Activated naive CD8-positive, alpha-beta T cell (primary cell): ENCODE measurements around the gene BAHD1.
A peak's percentile ranks its signal among the peaks of the same experiment; 100 is the strongest.
"Not testable (repeated sequence)": the region's sequence is repeated elsewhere in the genome, so short reads cannot be mapped to it uniquely, and the experiment has no call there.

Experiments used
- H3K27ac Mint-ChIP-seq: one replicate; pipeline ENCODE4 v1.8.0; 2021; ENCODE audit warnings: mixed read lengths
- H3K27me3 Mint-ChIP-seq: one replicate; pipeline ENCODE4 v1.8.0; 2021; ENCODE audit warnings: mixed read lengths
- H3K36me3 Mint-ChIP-seq: one replicate; pipeline ENCODE4 v1.8.0; 2021; ENCODE audit warnings: mixed read lengths
- H3K4me1 Mint-ChIP-seq: one replicate; pipeline ENCODE4 v1.8.0; 2021; ENCODE audit warnings: low read depth, mixed read lengths
- H3K4me3 Mint-ChIP-seq: one replicate; pipeline ENCODE4 v1.8.0; 2021; ENCODE audit warnings: mild to moderate bottlenecking, mixed read lengths
- H3K9me3 Mint-ChIP-seq: one replicate; pipeline ENCODE4 v1.8.0; 2021; ENCODE audit warnings: low read depth, mixed read lengths

Gene BAHD1

GRCh38 chr15:40449275-40449674 is 8.5 kb downstream of the BAHD1 start:
- peak overlapping the region; percentile 7 for H3K27ac Mint-ChIP-seq
- H3K27me3 Mint-ChIP-seq, result no peaks in the 10 kb centered on the region
- H3K9me3 Mint-ChIP-seq, result no peaks in the 10 kb centered on the region
- no peaks in the 10 kb centered on the region for H3K36me3 Mint-ChIP-seq
- H3K4me1 Mint-ChIP-seq, result peaks cover 69% of the 10 kb centered on the region
- H3K4me3 Mint-ChIP-seq, result peak overlapping the region; percentile 34

GRCh38 chr15:40450047-40450446 is 9.3 kb downstream of the BAHD1 start:
- H3K36me3 Mint-ChIP-seq, result no peaks in the 10 kb centered on the region
- H3K4me1 Mint-ChIP-seq, result peaks cover 69% of the 10 kb centered on the region
- H3K27ac Mint-ChIP-seq, result peak overlapping the region; percentile 70
- H3K27me3 Mint-ChIP-seq, result no peaks in the 10 kb centered on the region
- no peak overlapping the region for H3K4me3 Mint-ChIP-seq
- no peaks in the 10 kb centered on the region for H3K9me3 Mint-ChIP-seq

- no peaks in the 10 kb centered on the region for H3K9me3 Mint-ChIP-seq
- peak overlapping the region; percentile 87 for H3K27ac Mint-ChIP-seq
- H3K36me3 Mint-ChIP-seq, result no peaks in the 10 kb centered on the region
- H3K4me1 Mint-ChIP-seq, result peaks cover 76% of the 10 kb centered on the region
- H3K27me3 Mint-ChIP-seq, result no peaks in the 10 kb centered on the region
- H3K4me3 Mint-ChIP-seq, result peak overlapping the region; percentile 70
Measured at GRCh38 chr15:40451527-40452158, 10.9 kb downstream of the BAHD1 start.

- peak overlapping the region; percentile 70 for H3K4me3 Mint-ChIP-seq
- H3K27me3 Mint-ChIP-seq, result no peaks in the 10 kb centered on the region
- H3K4me1 Mint-ChIP-seq, result peaks cover 84% of the 10 kb centered on the region
- no peaks in the 10 kb centered on the region for H3K36me3 Mint-ChIP-seq
- H3K27ac Mint-ChIP-seq, result peak overlapping the region; percentile 87
- H3K9me3 Mint-ChIP-seq, result no peaks in the 10 kb centered on the region
Measured at GRCh38 chr15:40452296-40453090, 11.7 kb downstream of the BAHD1 start.

- not testable (repeated sequence) for H3K27me3 Mint-ChIP-seq, H3K36me3 Mint-ChIP-seq, H3K9me3 Mint-ChIP-seq
- Mint-ChIP-seq H3K27ac (peak overlapping the region; percentile 87), H3K4me3 (peak overlapping the region; percentile 58), H3K4me1 (peaks cover 81% of the 10 kb centered on the region)
Measured at GRCh38 chr15:40453941-40454340, 13.2 kb downstream of the BAHD1 start.

- Mint-ChIP-seq H3K4me3 (peak overlapping the region; percentile 58), H3K4me1 (peaks cover 74% of the 10 kb centered on the region), H3K27ac (peak overlapping the region; percentile 87), H3K9me3 (no peaks in the 10 kb centered on the region), H3K36me3 (no peaks in the 10 kb centered on the region), H3K27me3 (no peaks in the 10 kb centered on the region)
Measured at GRCh38 chr15:40454904-40455391, 14.2 kb downstream of the BAHD1 start.

- no peaks in the 10 kb centered on the region for H3K9me3 Mint-ChIP-seq
- H3K36me3 Mint-ChIP-seq, result no peaks in the 10 kb centered on the region
- peak overlapping the region; percentile 68 for H3K27ac Mint-ChIP-seq
- peaks cover 63% of the 10 kb centered on the region for H3K4me1 Mint-ChIP-seq
- no peaks in the 10 kb centered on the region for H3K27me3 Mint-ChIP-seq
- H3K4me3 Mint-ChIP-seq, result peak overlapping the region; percentile 13
Measured at GRCh38 chr15:40456299-40456712, 15.6 kb downstream of the BAHD1 start.

GRCh38 chr15:40456738-40457137 is 16.0 kb downstream of the BAHD1 start:
- Mint-ChIP-seq H3K9me3 (no peaks in the 10 kb centered on the region), H3K27me3 (no peaks in the 10 kb centered on the region), H3K36me3 (no peaks in the 10 kb centered on the region), H3K27ac (peak overlapping the region; percentile 68), H3K4me1 (peaks cover 59% of the 10 kb centered on the region), H3K4me3 (peak overlapping the region; percentile 13)

GRCh38 chr15:40458495-40459371 is 18.0 kb downstream of the BAHD1 start:
- Mint-ChIP-seq H3K27ac (no peak overlapping the region), H3K27me3 (no peaks in the 10 kb centered on the region), H3K4me3 (no peak overlapping the region), H3K9me3 (no peaks in the 10 kb centered on the region), H3K36me3 (no peaks in the 10 kb centered on the region), H3K4me1 (peaks cover 39% of the 10 kb centered on the region)

- Mint-ChIP-seq H3K4me1 (peaks cover 31% of the 10 kb centered on the region), H3K27ac (no peak overlapping the region), H3K27me3 (no peaks in the 10 kb centered on the region), H3K9me3 (no peaks in the 10 kb centered on the region), H3K36me3 (no peaks in the 10 kb centered on the region), H3K4me3 (no peak overlapping the region)
Measured at GRCh38 chr15:40459391-40460015, 18.8 kb downstream of the BAHD1 start.

- H3K27me3 Mint-ChIP-seq, result no peaks in the 10 kb centered on the region
- H3K4me1 Mint-ChIP-seq, result peaks cover 25% of the 10 kb centered on the region
- no peaks in the 10 kb centered on the region for H3K9me3 Mint-ChIP-seq
- H3K27ac Mint-ChIP-seq, result no peak overlapping the region
- peaks cover under 1% of the 10 kb centered on the region for H3K36me3 Mint-ChIP-seq
- H3K4me3 Mint-ChIP-seq, result no peak overlapping the region
Measured at GRCh38 chr15:40460404-40460803, 19.7 kb downstream of the BAHD1 start.

- Mint-ChIP-seq H3K27ac (no peak overlapping the region), H3K27me3 (no peaks in the 10 kb centered on the region), H3K9me3 (no peaks in the 10 kb centered on the region), H3K4me3 (no peak overlapping the region), H3K4me1 (peaks cover 16% of the 10 kb centered on the region), H3K36me3 (peaks cover 2% of the 10 kb centered on the region)
Measured at GRCh38 chr15:40461958-40462357, 21.2 kb downstream of the BAHD1 start.

- Mint-ChIP-seq H3K9me3 (no peaks in the 10 kb centered on the region), H3K27ac (no peak overlapping the region), H3K27me3 (no peaks in the 10 kb centered on the region), H3K36me3 (peaks cover 2% of the 10 kb centered on the region), H3K4me1 (peaks cover 18% of the 10 kb centered on the region), H3K4me3 (no peak overlapping the region)
Measured at GRCh38 chr15:40463279-40463678, 22.5 kb downstream of the BAHD1 start.

- Mint-ChIP-seq H3K27ac (no peak overlapping the region), H3K36me3 (peaks cover 2% of the 10 kb centered on the region), H3K4me3 (no peak overlapping the region), H3K9me3 (no peaks in the 10 kb centered on the region), H3K27me3 (no peaks in the 10 kb centered on the region), H3K4me1 (peaks cover 18% of the 10 kb centered on the region)
Measured at GRCh38 chr15:40463886-40464545, 23.3 kb downstream of the BAHD1 start.
